ENCODE data around the gene KDM4C.

GRCh38 chr9:6936103-6936502 lies 178.3 kb downstream of the KDM4C start:
- TF ChIP-seq CTCF (IDR thresholded peaks at IDR 0.05) (no peak), POLR2AphosphoS5 (IDR thresholded peaks at IDR 0.05) (no peak), POLR2A (IDR thresholded peaks at IDR 0.05) (no peak)
